Dermis microvascular lymphatic vessel endothelial cell (primary cell): ENCODE measurements around the gene POLR3B. TPM values are rescaled to one million over a fixed set of nuclear protein-coding genes. Genes with fewer than 3 reads are reported as not detected.
A peak's percentile ranks its signal among the peaks of the same experiment; 100 is the strongest.
"Not testable (repeated sequence)": the region's sequence is repeated elsewhere in the genome, so short reads cannot be mapped to it uniquely, and the experiment has no call there.

Source experiments
- DNase-seq, 2 donors: peaks; one replicate each; pipeline versions ENCODE4 v3.0.0 to v3.0.0-alpha.2; 2010; ENCODE audit warnings: low read depth in 2 of 2
- total RNA-seq: library from RNA; depleted of rRNA; stranded (reverse); fragments of >200 nt; gene quantifications from 2 replicates; pipeline ENCODE4 v1.2.1, GENCODE V29; 2014

Gene POLR3B
- total RNA-seq, 1 donor from 2014 or later: 6.4 TPM

DNA sequence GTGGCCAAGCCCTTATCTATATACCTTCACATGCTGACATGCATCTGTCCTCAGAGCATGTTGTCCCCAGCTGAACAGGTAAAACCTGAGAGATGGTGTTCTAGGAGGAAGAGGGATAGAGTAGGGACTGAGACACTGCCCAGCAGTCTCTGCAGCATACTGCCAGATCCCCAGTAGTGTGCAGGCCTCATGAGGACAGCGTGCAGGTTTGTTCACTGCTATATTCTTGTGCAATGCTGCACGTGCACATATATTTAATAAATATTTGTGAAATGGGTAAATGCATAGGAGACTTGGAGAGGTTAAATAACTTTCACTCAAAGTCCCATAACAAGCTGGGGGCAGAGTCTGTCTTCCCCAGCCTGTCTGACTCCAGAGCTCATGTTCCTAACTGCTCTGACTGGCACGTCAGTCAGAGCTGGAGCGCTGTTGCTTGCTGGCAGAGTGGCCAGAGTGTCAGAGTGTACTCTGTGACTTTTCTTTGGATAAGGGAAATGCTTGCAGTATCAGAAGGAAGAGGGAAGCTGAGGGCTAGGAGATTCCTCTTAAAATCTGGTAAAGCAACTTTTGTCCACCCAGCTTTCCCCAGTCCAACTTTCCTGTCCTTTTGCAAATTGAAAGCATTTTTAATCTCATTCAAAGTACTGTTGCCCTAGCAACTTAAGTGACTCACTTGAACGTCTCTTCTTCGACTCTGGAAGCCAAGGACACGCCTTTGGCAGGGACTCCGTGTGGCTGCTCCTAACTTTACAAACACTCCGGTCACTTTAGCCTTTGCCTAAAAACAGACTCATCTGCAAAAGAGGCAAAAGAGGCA, 14.9 kb upstream of the POLR3B start:
- DNase-seq: peak in 1 of 2 donors; percentile 25

DNA sequence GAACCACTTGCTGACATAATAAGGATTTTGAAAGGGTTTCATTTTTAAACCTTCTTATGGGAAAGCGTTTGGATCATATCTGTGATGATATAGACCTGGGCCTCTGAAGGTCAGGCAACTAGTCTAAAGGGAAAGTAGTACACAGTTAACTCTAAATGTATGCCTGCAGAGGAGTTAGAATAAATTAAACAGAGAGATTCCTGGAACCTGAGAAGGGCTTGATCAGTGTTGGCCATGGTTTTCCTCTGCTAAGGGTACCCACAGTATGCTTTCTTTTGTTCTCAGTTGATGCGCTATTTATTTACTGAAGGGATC, 14.4 kb upstream of the POLR3B start:
- no peak for DNase-seq

DNA sequence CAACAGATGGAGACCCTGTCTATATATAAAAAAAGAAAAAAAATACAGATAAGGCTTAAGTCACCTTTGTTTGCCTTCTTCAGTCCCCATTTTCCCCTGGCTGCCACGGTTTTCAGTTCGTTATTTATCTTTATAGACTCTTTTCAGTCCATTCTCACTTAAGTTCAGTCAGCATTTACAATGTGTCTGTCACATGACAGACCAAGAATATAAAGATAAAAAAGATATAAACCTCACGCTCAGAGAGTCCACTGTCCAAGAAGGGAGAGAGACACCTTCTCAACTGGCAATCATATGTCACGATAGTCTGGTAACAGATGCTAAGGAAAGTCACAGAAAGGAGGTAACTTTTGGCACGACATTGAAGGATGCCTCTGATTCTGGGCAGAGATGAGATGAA, 13.4 kb upstream of the POLR3B start:
- DNase-seq: no peak

DNA sequence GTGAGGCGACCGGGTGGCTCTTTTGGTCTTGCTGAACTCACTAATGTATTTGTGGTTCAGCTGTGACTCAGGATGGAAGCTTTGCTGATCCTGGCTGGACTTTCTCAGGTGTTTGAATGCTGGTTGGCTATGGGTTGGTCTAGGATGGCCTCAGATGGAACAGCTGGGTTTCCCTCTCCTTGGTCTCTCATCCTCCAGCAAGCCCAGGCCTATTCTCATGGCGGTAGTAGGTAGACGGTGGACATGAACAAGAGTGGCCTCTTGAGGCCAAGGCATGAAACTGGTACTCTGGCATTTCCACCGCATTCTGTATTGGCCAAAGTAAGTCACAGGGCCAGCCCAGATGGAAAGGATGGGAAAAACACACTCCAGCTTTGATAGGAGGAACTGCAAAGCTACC, 11.8 kb upstream of the POLR3B start:
- peak; percentile 43 to 72 for DNase-seq

DNA sequence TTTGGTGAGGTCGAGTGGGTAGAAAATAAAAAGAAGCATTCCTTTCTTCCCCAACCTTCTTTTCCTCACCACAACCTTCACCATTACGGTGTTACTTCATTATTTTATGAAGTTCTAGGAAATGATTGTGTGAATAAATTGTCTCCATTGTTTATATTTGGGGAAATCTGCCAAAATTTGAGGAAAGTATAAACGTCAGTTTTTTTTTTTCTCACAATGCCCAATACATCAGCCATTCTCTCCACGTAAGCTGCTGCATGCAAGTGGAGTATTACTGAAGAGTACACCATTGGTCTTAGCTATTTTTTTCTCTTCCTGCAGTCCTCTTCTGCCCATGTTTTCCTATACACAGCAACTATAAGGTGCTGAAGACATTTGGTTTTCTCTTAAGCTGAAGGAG, 9.1 kb upstream of the POLR3B start:
- peak; percentile 44 to 49 for DNase-seq

DNA sequence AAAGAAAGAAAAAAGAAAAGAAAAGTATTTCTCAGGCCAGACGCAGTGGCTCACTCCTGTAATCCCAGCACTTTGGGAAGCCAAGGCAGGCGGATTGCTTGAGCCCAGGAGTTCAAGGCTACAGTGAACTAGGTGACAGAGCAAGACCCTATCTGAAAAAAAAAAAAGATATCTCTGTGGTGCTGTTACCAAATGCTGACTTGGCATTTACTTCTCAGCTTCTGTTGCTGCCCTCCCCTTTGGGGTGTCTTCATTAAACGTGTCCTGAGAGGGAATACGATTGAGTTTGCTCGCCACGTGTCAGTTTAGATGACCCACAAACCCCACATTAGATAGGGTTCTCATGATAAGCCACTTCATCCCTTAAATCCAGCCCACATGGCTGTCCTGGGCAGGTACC, 4.4 kb upstream of the POLR3B start:
- DNase-seq: no peak

DNA sequence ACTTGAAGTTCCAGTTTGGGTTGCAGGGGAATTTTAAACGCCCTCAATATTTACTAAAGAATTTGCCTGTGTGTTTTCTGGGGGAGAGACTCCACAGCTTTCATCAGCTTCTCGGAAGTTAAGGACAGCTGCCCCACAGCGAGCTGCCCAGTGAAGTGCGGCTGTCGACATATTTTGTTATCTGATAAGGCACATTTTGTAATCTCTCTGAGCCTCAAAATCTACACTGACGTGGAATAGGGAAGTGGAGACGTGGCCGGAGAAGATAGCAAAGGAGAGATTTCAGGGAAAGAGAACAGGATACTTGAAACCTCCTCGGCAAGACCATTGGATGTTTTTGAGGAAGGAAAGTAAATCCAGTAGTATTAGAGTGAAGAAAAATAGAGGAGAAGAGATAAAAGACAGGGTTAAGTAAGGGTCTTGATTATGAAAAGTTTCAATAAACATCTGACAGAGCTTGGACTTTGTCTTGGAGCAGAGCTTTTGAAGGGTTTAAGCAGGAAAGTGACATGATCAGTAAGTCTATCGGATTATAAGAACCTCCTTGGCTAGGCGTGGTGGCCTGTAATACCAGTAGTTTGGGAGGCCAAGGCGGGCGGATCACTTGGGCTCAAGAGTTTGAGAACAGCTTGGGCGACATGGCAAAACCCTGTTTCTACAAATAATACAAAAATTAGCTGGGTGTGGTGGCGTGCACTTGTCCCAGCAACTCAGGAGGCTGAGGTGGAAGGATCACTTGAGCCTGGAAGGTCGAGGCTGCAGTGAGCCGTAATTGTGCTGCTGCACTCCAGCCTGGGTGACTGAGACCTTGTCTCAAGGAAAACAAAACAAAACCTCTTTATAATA, 1.1 kb downstream of the POLR3B start:
- peak in 1 of 2 donors; percentile 59 for DNase-seq

DNA sequence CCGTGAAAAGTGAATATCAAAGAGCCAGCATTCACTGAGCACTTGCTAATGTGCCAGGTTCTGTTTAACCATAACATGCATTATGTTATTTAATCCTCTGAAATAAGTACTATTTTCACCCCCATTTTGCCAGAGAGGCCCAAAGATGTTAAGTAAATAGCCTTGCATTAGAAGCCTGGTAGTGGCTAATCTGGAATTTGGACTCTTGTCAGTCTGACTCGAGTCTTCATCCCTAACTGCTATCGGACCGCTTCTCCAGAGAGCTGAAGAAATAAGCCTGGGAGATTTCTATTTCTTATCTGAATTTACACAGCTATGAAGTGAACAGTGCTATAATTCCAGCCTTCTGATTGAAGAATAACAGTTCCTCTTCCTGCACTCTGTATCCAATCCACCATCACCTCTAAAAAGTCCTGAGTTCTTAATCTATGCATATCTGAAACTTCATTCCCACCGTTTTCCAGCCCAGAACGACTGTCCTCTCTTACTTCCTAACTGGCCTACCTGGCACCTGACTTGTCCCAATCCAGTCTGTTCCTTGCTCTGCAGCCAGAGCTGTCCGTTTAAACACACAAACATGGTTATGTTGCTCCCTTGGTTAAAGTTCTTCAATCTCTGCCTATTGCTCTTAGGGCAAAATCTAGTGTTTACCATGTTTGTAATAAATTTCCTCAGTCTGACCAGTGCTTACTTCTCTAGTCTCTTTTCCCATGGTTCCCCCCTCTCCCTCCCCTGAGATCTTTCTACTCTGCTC, 2.3 kb downstream of the POLR3B start:
- no peak for DNase-seq

DNA sequence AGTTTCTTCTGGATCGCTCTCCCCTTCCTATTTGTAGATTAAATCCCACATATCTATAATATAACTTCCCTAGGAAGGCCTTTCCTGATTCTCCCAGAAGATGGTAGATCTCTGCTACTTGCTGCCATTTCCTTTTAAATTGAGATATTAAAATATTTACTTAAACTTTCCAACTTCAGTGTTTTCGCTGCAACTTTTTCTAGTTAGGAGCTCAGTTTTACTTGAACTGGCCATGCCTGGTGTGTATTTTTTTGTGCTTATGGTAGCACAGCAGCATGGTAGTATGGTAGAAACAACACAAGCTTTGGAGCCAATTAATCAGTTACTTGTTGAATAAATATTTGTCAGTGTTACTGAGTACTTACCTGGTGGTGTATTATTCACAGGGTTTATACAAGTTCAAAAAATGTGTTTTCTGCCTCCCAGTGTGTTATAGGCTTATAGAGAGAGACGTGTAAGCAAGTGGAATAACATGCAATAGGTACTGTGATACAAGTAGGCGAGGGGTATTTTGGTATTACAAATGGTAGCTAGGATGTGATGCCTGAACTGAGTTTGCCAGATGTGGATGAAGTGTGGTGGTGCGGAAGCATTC, 2.9 kb downstream of the POLR3B start:
- no peak for DNase-seq

DNA sequence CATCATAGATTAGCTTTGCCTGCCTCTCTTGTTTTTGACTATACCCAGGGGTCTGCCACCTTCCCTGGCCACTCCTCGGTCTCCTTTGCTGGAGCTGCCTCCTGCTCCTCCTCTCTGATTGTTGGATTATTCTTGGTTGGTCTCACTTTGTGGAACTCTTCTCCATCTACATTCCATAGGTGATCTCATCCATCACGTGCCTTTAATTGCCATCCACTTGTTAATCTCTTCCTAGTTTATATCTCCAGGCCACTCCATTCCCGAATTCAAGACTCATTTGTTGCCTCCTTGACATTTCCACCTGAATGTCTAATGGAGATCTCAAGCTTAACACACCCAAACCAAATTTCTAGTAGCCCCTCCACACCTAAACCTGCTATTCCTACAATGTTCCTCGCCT, 5.4 kb downstream of the POLR3B start:
- no peak for DNase-seq

DNA sequence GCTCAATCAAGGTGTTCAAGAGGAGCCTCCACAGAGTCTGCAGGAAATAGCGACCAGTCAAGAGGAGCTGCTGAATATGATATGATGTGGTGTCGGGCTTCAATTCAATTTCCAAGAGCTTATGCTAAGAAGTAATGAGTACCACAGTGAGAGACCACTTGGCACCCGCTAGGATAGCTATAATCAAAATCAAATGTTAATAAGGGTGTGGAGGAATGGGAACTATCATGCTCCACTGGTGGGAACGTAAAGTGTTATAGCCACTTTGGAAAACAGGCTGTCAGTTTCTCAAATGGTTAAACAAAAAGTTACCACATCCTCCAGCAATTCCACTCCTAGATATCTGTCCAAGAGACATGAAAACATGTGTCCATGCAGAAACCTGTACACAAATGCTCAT, 6.7 kb downstream of the POLR3B start:
- no peak for DNase-seq

DNA sequence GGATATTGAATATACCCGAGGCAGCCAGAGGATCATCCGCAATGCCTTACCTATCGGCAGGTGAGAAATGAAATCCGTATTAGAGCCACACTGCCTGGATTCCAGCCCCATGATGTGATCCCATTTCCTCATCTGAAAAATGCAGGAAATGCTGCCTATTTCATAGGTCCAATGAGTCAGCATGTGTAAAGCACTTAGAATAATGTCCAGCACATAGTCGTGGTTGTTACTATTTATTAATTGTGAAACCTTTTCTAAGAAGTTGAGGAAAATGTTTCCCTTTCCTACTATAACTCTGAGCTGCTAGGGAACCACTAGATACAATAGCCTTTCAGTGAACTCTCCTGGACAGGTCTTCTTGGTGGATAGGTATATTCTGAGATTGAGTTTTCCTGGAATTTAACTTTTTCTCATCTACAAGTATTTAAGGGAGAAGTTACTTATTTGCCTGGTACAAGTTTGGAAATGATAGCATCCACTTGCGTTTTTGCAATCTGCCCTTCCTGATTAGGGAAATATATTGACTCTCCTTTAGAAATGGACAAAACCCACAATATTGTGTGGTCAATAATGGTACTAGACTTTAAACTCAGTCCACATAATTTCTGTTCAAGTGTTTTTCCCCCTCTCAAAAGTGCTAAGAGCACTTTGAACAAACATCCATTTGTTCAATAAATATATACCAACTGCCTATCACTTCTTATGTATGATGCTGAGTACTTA, 12.2 kb downstream of the POLR3B start:
- peak; percentile 44 to 78 for DNase-seq

DNA sequence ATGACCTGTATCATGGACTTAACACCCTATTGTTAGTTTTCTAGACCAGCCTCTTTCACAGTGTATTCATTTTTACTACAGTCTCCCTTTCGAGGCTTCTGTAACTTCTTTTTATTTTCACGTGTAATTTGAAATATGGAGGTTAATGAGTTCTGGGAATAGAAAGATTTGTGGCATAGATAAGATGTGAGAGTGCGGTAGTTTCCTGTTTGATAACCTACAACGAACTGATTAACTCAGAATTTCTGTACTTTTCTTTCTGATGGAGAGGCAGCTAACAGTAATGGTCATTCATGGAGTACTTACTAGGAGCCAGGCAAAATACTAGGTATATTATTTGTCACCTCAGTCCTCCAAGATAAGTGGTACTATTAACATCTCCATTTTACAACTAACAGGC, 21.2 kb downstream of the POLR3B start:
- DNase-seq: no peak

DNA sequence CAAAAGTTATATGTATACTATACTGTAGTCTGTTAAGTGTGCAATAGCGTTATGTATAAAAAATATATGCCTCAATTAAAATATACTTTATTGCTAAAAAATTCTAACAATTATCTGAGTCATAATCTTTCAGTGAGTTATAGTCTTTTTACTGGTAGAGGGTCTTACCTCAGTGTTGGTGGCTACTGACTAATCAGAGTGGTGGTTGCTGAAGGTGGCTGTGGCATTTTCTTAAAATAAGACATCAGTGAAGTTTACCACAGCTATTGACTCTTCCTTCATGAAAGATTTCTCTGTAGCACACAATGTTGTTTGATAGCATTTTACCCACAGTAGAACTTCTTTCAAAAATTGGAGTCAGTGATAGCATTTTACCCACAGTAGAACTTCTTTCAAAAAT, 23.4 kb downstream of the POLR3B start:
- DNase-seq: no peak

DNA sequence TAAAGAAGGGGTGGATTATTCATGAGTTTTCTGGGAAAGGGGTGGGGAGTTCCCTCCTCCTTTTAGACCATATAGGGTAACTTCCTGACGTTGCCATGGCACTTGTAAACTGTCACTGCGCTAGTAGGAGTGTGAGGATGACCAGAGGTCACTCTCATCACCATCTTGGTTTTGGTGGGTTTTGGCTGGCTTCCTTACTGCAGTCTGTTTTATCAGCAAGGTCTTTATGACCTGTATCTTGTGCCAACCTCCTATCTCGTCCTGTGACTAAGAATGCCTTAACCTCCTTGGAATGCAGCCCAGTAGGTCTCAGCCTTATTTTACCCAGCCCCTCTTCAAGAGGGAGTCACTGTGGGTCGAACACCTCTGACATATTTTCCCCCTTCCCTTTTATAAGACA, 24.3 kb downstream of the POLR3B start:
- DNase-seq: not testable (repeated sequence)

DNA sequence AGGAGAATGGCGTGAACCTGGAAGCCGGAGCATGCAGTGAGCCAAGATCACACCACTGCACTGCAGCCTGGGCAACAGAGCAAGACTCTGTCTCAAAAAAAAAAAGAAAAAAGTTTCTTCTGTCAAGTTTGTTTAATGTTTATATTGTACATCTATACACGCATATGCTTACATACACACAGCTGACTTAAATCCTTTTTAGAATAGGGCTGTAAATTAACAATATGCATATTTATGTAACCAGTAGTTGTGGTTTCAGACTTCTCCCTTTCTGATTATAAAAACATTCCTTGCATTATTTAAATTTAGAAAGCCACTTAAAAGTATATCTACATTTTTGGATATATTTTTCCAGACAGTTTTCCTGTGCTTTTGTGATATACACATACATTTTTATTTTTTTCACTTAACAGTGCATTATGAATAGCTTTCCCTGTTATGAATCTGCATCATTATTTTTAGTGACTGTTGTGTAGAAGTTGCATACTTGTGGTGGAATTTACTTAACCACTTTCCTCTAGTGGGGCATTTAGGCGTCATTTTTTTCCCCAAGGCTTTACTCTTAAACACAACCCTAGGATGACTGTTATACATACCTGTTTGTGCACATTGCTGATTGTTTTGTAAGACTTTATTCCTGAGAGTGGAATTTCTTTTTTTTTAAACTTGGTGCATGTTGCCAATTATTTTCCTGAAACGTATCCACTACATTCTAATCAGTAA, 29.4 kb downstream of the POLR3B start:
- DNase-seq: no peak

DNA sequence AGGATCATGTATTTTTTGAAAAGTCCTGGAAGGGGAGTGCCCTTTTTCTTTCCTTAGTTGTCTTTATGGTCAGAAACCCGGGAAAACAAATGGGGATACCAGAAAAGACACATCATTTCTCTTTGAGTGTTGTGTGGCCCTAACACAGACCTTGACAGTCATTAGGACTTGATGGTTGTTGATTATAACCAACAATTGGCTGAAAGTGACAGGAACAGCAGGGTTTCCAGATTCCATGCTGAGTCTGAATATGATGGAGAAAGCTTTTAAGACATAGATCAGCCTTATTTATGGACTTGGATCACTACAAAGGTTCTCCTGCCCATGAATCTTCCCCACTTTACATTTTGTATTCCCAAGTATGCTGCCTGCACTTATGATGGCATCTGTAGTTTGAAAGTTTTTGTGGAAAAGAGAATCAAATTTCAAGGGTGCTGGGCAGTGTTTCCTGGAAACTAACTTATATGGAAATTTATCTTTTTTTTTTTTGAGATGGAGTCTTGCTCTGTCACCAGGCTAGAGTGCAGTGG, 30.4 kb downstream of the POLR3B start:
- DNase-seq: no peak

DNA sequence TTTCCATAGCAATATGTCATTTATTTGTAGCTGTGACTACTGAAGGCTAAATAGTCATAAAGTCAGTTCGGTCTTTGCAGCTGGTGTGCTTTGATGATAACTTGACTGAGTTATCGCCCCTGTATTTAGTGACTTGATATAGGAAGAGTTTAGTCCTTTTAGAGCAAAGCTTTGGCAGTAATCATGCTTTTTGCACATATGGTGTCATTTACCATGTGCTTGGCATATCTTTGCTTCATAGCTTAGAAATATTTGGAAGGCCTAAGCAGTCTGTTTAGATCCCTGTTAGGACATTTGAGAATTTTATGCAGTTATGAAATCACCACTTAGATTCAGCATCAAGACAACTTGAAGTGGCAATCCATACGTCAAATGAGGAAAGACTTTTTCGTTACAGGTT, 31.6 kb downstream of the POLR3B start:
- DNase-seq: no peak

DNA sequence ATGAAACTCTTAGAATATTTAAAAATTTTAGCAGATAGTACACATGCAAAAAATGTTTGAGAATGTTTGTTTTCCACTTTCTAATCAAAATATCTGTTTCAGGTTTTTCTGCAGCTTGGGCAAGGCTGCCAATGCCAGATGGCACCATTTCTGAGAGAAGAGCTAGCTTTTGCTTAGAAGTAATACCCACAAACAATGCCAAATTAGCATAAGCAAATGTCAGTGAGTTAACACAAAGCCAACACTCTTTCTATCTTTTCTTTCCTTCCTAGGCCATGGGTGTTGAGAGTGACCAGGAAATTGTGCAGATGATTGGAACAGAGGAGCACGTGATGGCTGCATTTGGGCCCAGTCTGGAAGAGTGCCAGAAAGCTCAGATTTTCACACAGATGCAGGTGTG, 35.2 kb downstream of the POLR3B start:
- no peak for DNase-seq

DNA sequence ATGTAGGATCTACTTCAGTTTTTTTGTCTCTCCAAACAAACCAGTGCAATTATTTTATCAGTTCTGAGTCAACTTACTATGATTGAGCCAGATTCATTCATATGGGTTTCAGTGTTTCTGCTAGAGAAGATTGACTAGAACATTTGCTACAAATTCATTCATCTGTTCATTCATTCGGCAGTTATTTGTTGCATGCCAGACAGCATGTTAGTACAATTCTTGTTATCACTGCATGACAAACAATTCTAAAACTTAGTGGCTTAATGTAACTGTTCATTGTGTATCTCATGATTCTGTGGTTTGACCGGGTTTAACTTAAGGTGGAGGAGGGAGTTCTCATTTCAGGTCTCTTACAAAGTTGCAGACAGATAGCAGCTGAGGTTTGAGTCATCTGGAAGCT, 52.3 kb downstream of the POLR3B start:
- DNase-seq: no peak
